ENCODE measurements around the gene NCBP1.
"Not testable (repeated sequence)": the region's sequence is repeated elsewhere in the genome, so short reads cannot be mapped to it uniquely, and the experiment has no call there.

NCBP1 gene

GRCh38 chr9:97632985-97633858, at the start of gene NCBP1, which contains the start of gene TSTD2:
Gene NCBP1 (plus strand): TSS chr9:97633821. CDS start chr9:97633882, 61 bp downstream.
Gene TSTD2 (minus strand): TSS chr9:97633368. CDS start chr9:97627562, 5,806 bp downstream.
- H3K4me1 ChIP-seq (ENCODE audit: control insufficient read depth, insufficient read depth, low read length) = peaks cover 37% of the 10 kb centered on the region
- H3K9me3 ChIP-seq (ENCODE audit: control insufficient read depth, insufficient read depth, low read length) = no peaks in the 10 kb centered on the region

GRCh38 chr9:97584778-97585177, 48.8 kb upstream of the NCBP1 start:
- not testable (repeated sequence) for H3K9ac ChIP-seq (ENCODE audit: low read depth, low read length); H3K27me3 ChIP-seq (ENCODE audit: control insufficient read depth, insufficient read depth, low read length); H3K4me1 ChIP-seq (ENCODE audit: control insufficient read depth, insufficient read depth, low read length); H3K9me3 ChIP-seq (ENCODE audit: control insufficient read depth, insufficient read depth, low read length); H3K4me3 ChIP-seq (ENCODE audit: low read depth, low read length); H3K27ac ChIP-seq (ENCODE audit: low read depth, low read length); H3K36me3 ChIP-seq (ENCODE audit: control insufficient read depth, insufficient read depth, low read length)

More at GRCh38 chr9:97632985-97633858, at the start of gene NCBP1, which contains the start of gene TSTD2:
- Histone ChIP-seq H3K36me3 (ENCODE audit: control insufficient read depth, insufficient read depth, low read length) (no peaks in the 10 kb centered on the region), H3K9ac (ENCODE audit: low read depth, low read length) (peak within 1 kb of the TSS; percentile 97), H3K27ac (ENCODE audit: low read depth, low read length) (peak within 1 kb of the TSS; percentile 100), H3K4me3 (ENCODE audit: low read depth, low read length) (peak within 1 kb of the TSS; percentile 94), H3K27me3 (ENCODE audit: control insufficient read depth, insufficient read depth, low read length) (no peaks in the 10 kb centered on the region)

- not testable (repeated sequence) for H3K4me1 ChIP-seq (ENCODE audit: control insufficient read depth, insufficient read depth, low read length); H3K27ac ChIP-seq (ENCODE audit: low read depth, low read length); H3K36me3 ChIP-seq (ENCODE audit: control insufficient read depth, insufficient read depth, low read length); H3K9me3 ChIP-seq (ENCODE audit: control insufficient read depth, insufficient read depth, low read length); H3K27me3 ChIP-seq (ENCODE audit: control insufficient read depth, insufficient read depth, low read length); H3K9ac ChIP-seq (ENCODE audit: low read depth, low read length); H3K4me3 ChIP-seq (ENCODE audit: low read depth, low read length)
Measured at GRCh38 chr9:97586909-97587308, 46.7 kb upstream of the NCBP1 start.

- H3K4me3 ChIP-seq (ENCODE audit: low read depth, low read length) = no peak overlapping the region
Measured at GRCh38 chr9:97591535-97591934, 42.1 kb upstream of the NCBP1 start.

GRCh38 chr9:97592126-97592525, 41.5 kb upstream of the NCBP1 start:
- H3K9ac ChIP-seq (ENCODE audit: low read depth, low read length) = no peak overlapping the region
- H3K27ac ChIP-seq (ENCODE audit: low read depth, low read length) = no peak overlapping the region
- no peak overlapping the region for H3K4me3 ChIP-seq (ENCODE audit: low read depth, low read length)
- H3K4me1 ChIP-seq (ENCODE audit: control insufficient read depth, insufficient read depth, low read length) = 0 out of 2 replicates have a peak, but pooled peaks cover 5% of the 10 kb centered on the region
- no peaks in the 10 kb centered on the region for H3K36me3 ChIP-seq (ENCODE audit: control insufficient read depth, insufficient read depth, low read length)
- H3K27me3 ChIP-seq (ENCODE audit: control insufficient read depth, insufficient read depth, low read length) = no peaks in the 10 kb centered on the region
- peaks cover 3% of the 10 kb centered on the region; the same call in 1 of the 2 replicates for H3K9me3 ChIP-seq (ENCODE audit: control insufficient read depth, insufficient read depth, low read length)

More at GRCh38 chr9:97591535-97591934, 42.1 kb upstream of the NCBP1 start:
- no peaks in the 10 kb centered on the region for H3K36me3 ChIP-seq (ENCODE audit: control insufficient read depth, insufficient read depth, low read length)
- no peak overlapping the region for H3K27ac ChIP-seq (ENCODE audit: low read depth, low read length)
- H3K9me3 ChIP-seq (ENCODE audit: control insufficient read depth, insufficient read depth, low read length) = peaks cover 7% of the 10 kb centered on the region; the same call in 1 of the 2 replicates
- H3K27me3 ChIP-seq (ENCODE audit: control insufficient read depth, insufficient read depth, low read length) = no peaks in the 10 kb centered on the region
- 0 out of 2 replicates have a peak, but pooled peaks cover 5% of the 10 kb centered on the region for H3K4me1 ChIP-seq (ENCODE audit: control insufficient read depth, insufficient read depth, low read length)
- H3K9ac ChIP-seq (ENCODE audit: low read depth, low read length) = no peak overlapping the region

- no peaks in the 10 kb centered on the region for H3K36me3 ChIP-seq (ENCODE audit: control insufficient read depth, insufficient read depth, low read length)
- no peaks in the 10 kb centered on the region for H3K9me3 ChIP-seq (ENCODE audit: control insufficient read depth, insufficient read depth, low read length)
- no peak overlapping the region for H3K27ac ChIP-seq (ENCODE audit: low read depth, low read length)
- no peaks in the 10 kb centered on the region for H3K27me3 ChIP-seq (ENCODE audit: control insufficient read depth, insufficient read depth, low read length)
- H3K4me1 ChIP-seq (ENCODE audit: control insufficient read depth, insufficient read depth, low read length) = 0 out of 2 replicates have a peak, but pooled peaks cover 8% of the 10 kb centered on the region
- no peak overlapping the region for H3K4me3 ChIP-seq (ENCODE audit: low read depth, low read length)
- H3K9ac ChIP-seq (ENCODE audit: low read depth, low read length) = no peak overlapping the region
Measured at GRCh38 chr9:97593960-97594359, 39.7 kb upstream of the NCBP1 start.

- H3K4me3 ChIP-seq (ENCODE audit: low read depth, low read length) = no peak overlapping the region
- no peak overlapping the region for H3K9ac ChIP-seq (ENCODE audit: low read depth, low read length)
- H3K9me3 ChIP-seq (ENCODE audit: control insufficient read depth, insufficient read depth, low read length) = no peaks in the 10 kb centered on the region
- no peaks in the 10 kb centered on the region for H3K36me3 ChIP-seq (ENCODE audit: control insufficient read depth, insufficient read depth, low read length)
- no peaks in the 10 kb centered on the region for H3K27me3 ChIP-seq (ENCODE audit: control insufficient read depth, insufficient read depth, low read length)
- H3K27ac ChIP-seq (ENCODE audit: low read depth, low read length) = no peak overlapping the region
- H3K4me1 ChIP-seq (ENCODE audit: control insufficient read depth, insufficient read depth, low read length) = 0 out of 2 replicates have a peak, but pooled peaks cover 8% of the 10 kb centered on the region
Measured at GRCh38 chr9:97594381-97594921, 39.2 kb upstream of the NCBP1 start.

GRCh38 chr9:97596906-97597305, 36.7 kb upstream of the NCBP1 start:
- Histone ChIP-seq H3K4me1 (ENCODE audit: control insufficient read depth, insufficient read depth, low read length) (0 out of 2 replicates have a peak, but pooled peaks cover 2% of the 10 kb centered on the region), H3K27ac (ENCODE audit: low read depth, low read length) (no peak overlapping the region)

GRCh38 chr9:97598461-97599288, 34.9 kb upstream of the NCBP1 start:
- no peaks in the 10 kb centered on the region for H3K9me3 ChIP-seq (ENCODE audit: control insufficient read depth, insufficient read depth, low read length)
- no peak overlapping the region for H3K4me3 ChIP-seq (ENCODE audit: low read depth, low read length)
- H3K27ac ChIP-seq (ENCODE audit: low read depth, low read length) = no peak overlapping the region
- H3K27me3 ChIP-seq (ENCODE audit: control insufficient read depth, insufficient read depth, low read length) = no peaks in the 10 kb centered on the region
- 0 out of 2 replicates have a peak, but pooled peaks cover 2% of the 10 kb centered on the region for H3K4me1 ChIP-seq (ENCODE audit: control insufficient read depth, insufficient read depth, low read length)
- H3K9ac ChIP-seq (ENCODE audit: low read depth, low read length) = no peak overlapping the region
- H3K36me3 ChIP-seq (ENCODE audit: control insufficient read depth, insufficient read depth, low read length) = peaks cover 39% of the 10 kb centered on the region

More at GRCh38 chr9:97596906-97597305, 36.7 kb upstream of the NCBP1 start:
- no peaks in the 10 kb centered on the region for H3K27me3 ChIP-seq (ENCODE audit: control insufficient read depth, insufficient read depth, low read length)
- H3K9me3 ChIP-seq (ENCODE audit: control insufficient read depth, insufficient read depth, low read length) = no peaks in the 10 kb centered on the region
- H3K9ac ChIP-seq (ENCODE audit: low read depth, low read length) = no peak overlapping the region
- peaks cover 21% of the 10 kb centered on the region for H3K36me3 ChIP-seq (ENCODE audit: control insufficient read depth, insufficient read depth, low read length)
- H3K4me3 ChIP-seq (ENCODE audit: low read depth, low read length) = no peak overlapping the region

GRCh38 chr9:97599314-97599846, 34.2 kb upstream of the NCBP1 start:
- H3K4me1 ChIP-seq (ENCODE audit: control insufficient read depth, insufficient read depth, low read length) = 0 out of 2 replicates have a peak, but pooled peaks cover 2% of the 10 kb centered on the region
- H3K9me3 ChIP-seq (ENCODE audit: control insufficient read depth, insufficient read depth, low read length) = no peaks in the 10 kb centered on the region
- no peak overlapping the region for H3K27ac ChIP-seq (ENCODE audit: low read depth, low read length)
- peaks cover 46% of the 10 kb centered on the region for H3K36me3 ChIP-seq (ENCODE audit: control insufficient read depth, insufficient read depth, low read length)
- no peak overlapping the region for H3K4me3 ChIP-seq (ENCODE audit: low read depth, low read length)
- H3K9ac ChIP-seq (ENCODE audit: low read depth, low read length) = no peak overlapping the region
- no peaks in the 10 kb centered on the region for H3K27me3 ChIP-seq (ENCODE audit: control insufficient read depth, insufficient read depth, low read length)

Measured in HUES48 (cell line).